NCI-H146 treated with DMSO at 0.1 percent for 48 hours (cell line): ENCODE measurements around the gene MRPL44.
"Not testable (repeated sequence)": the region's sequence is repeated elsewhere in the genome, so short reads cannot be mapped to it uniquely, and the experiment has no call there.

Experiments
- DNase-seq: peaks from one replicate; lab custom pipeline; 2025; ENCODE audit not compliant: unreplicated experiment; lab: John Stamatoyannopoulos, UW

Gene MRPL44

GRCh38 chr2:224000662-224001061, 43.4 kb downstream of the MRPL44 start:
- DNase-seq = not testable (repeated sequence)

GRCh38 chr2:224004105-224004695, 46.9 kb downstream of the MRPL44 start:
- DNase-seq = no peak

GRCh38 chr2:224008702-224009261, 51.5 kb downstream of the MRPL44 start:
- no peak for DNase-seq

GRCh38 chr2:224009605-224010315, 52.5 kb downstream of the MRPL44 start:
- no peak for DNase-seq

GRCh38 chr2:224011837-224012236, 54.6 kb downstream of the MRPL44 start:
- DNase-seq = no peak

GRCh38 chr2:224014336-224014735, 57.1 kb downstream of the MRPL44 start:
- DNase-seq = no peak

- DNase-seq = no peak
Measured at GRCh38 chr2:224016963-224017362, 59.7 kb downstream of the MRPL44 start.
